SK-N-MC (cell line): ENCODE measurements around the gene UBA3.

Source experiments
- DNase-seq: peaks from one replicate; pipeline ENCODE4 v3.0.0-alpha.2; 2011; ENCODE audit warnings: low read depth, low spot score
- H3K27ac ChIP-seq: fragments of 200-600 bp; sonication (generic); 2 replicates; pipeline ENCODE4 v1.5.1; 2016; ENCODE audit warnings: mixed run types
- H3K36me3 ChIP-seq: fragments of 200-600 bp; sonication (generic); 2 replicates; pipeline ENCODE4 v1.6.1; 2017; ENCODE audit warnings: antibody characterized with exemption, low read length, mixed read lengths; ENCODE audit not compliant: insufficient read depth
- H3K4me3 ChIP-seq: fragments of 200-600 bp; sonication (generic); 2 replicates; pipeline ENCODE4 v1.5.1; 2016
- H3K9ac ChIP-seq: fragments of 200-600 bp; sonication (generic); 2 replicates; pipeline ENCODE4 v1.8.0; 2017; ENCODE audit warnings: mixed run types, mixed read lengths; ENCODE audit not compliant: insufficient read length
- H3K9me3 ChIP-seq: fragments of 200-600 bp; sonication (generic); 2 replicates; pipeline ENCODE4 v1.6.1; 2017; ENCODE audit warnings: low read depth, mild to moderate bottlenecking, antibody characterized with exemption, low read length, moderate library complexity, mixed read lengths
- EZH2 ChIP-seq: fragments of 200-600 bp; sonication (generic); IDR thresholded peaks from one replicate; pipeline ENCODE4 v1.6.1; 2017; ENCODE audit warnings: antibody characterized with exemption
- FOXP2 ChIP-seq: optimal IDR thresholded peaks from 2 replicates; pipeline ENCODE3; 2011; ENCODE audit warnings: mild to moderate bottlenecking, moderate library complexity; ENCODE audit not compliant: insufficient read depth; ENCODE audit errors: extremely low read length, control extremely low read depth
- POLR2AphosphoS5 ChIP-seq: IDR thresholded peaks from 2 replicates; pipeline ENCODE4 v1.6.1; 2012; ENCODE audit warnings: mild to moderate bottlenecking, low read depth, low read length, borderline replicate concordance

Gene UBA3

DNA sequence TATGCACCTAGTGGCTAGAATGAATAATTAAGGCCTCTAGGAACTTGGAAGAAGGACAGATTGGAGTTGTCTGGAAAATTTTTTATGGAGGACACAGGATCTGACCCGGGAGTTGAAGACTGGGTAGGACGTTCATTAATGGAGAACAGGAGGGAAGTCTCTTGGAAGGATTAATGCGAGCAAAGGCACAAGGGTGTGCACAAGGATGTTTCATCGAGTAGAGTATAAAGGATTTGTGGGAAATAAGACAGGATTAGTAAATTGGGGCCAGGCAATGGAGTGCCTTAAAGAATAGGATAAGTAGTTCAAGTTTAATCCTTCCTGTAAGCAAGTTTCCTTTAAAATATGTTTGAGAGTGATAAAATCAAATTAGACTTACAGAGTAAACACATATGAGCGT, 27.7 kb upstream of the UBA3 start:
- TF ChIP-seq EZH2 (no peak), POLR2AphosphoS5 (no peak), FOXP2 (no peak)
- Histone ChIP-seq H3K9me3 (no peaks in the 10 kb centered on the region), H3K4me3 (no peak overlapping the region), H3K27ac (no peak overlapping the region), H3K36me3 (no peaks in the 10 kb centered on the region), H3K9ac (no peak overlapping the region)
- no peak for DNase-seq

DNA sequence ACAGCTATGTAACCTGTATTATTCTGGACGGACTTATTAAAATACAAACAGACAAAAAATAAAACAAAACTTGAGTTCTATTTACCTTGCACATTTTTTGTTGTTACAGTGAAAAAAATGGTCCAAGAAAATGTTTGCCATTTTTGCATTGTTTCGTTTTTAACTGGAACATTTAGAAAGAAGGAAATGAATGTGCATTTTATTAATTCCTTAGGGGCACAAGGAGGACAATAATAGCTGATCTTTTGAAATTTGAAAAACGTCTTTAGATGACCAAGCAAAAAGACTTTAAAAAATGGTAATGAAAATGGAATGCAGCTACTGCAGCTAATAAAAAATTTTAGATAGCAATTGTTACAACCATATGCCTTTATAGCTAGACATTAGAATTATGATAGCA, 25.2 kb upstream of the UBA3 start:
- Histone ChIP-seq H3K9me3 (no peaks in the 10 kb centered on the region), H3K4me3 (no peak overlapping the region), H3K27ac (peak overlapping the region; percentile 31; the same call in 1 of the 2 replicates), H3K36me3 (no peaks in the 10 kb centered on the region), H3K9ac (no peak overlapping the region)
- DNase-seq: no peak
- TF ChIP-seq FOXP2 (no peak), EZH2 (no peak), POLR2AphosphoS5 (no peak)

DNA sequence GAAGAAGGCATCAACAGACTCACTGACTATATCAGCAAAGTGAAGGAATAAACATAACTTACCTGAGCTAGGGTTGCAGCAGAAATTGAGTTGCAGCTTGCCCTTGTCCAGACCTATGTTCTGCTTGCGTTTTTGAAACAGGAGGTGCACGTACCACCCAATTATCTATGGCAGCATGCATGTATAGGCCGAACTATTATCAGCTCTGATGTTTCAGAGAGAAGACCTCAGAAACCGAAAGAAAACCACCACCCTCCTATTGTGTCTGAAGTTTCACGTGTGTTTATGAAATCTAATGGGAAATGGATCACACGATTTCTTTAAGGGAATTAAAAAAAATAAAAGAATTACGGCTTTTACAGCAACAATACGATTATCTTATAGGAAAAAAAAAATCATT, 24.4 kb upstream of the UBA3 start:
- H3K9me3 ChIP-seq: no peaks in the 10 kb centered on the region
- H3K36me3 ChIP-seq: no peaks in the 10 kb centered on the region
- no peak overlapping the region for H3K4me3 ChIP-seq
- H3K9ac ChIP-seq: no peak overlapping the region
- no peak for DNase-seq
- no peak for TF ChIP-seq FOXP2
- TF ChIP-seq POLR2AphosphoS5: no peak
- no peak for TF ChIP-seq EZH2
- no peak overlapping the region for H3K27ac ChIP-seq

DNA sequence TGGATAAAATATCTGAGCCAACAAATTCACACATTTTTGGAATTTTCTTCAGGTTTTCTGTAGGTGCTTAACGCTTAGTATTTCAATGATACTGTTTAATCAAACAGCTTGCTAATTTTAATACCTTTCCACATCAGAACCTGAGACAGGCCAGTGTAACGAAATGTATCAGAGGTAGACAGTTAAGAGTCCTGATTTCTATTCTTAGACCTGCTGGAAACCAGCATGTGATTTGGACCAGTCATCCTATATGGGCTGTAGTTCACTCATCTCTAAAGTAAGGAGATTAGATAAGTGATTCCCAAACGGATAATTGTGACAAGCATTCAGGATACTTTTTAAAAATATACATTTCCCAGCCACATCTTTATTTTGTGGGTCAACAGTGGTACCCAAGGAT, 23.0 kb upstream of the UBA3 start:
- H3K4me3 ChIP-seq: no peak overlapping the region
- H3K9ac ChIP-seq: no peak overlapping the region
- H3K27ac ChIP-seq: no peak overlapping the region
- DNase-seq: no peak
- H3K9me3 ChIP-seq: no peaks in the 10 kb centered on the region
- no peaks in the 10 kb centered on the region for H3K36me3 ChIP-seq
- TF ChIP-seq POLR2AphosphoS5 (no peak), FOXP2 (no peak), EZH2 (no peak)

DNA sequence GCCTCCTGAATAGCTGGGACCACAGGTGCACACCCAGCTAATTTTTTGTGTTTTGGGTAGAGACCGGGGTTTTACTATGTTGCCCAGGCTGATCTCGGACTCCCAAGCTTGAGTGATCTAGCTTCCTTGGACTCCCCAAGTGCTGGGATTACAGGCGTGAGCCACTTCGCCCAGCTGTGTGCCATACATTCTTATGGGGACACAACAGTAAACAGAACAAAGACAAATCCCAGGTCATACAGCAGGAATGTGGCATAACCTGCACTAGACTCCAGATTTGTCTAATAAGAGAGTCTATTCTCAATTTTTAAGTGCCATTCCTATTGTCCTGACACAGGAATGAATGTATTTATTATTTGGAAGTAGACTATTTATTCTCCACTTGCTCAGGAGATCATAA, 22.2 kb upstream of the UBA3 start:
- H3K9ac ChIP-seq: no peak overlapping the region
- no peaks in the 10 kb centered on the region for H3K9me3 ChIP-seq
- no peak overlapping the region for H3K27ac ChIP-seq
- H3K36me3 ChIP-seq: no peaks in the 10 kb centered on the region
- TF ChIP-seq FOXP2 (no peak), POLR2AphosphoS5 (no peak), EZH2 (no peak)
- no peak overlapping the region for H3K4me3 ChIP-seq
- DNase-seq: no peak

DNA sequence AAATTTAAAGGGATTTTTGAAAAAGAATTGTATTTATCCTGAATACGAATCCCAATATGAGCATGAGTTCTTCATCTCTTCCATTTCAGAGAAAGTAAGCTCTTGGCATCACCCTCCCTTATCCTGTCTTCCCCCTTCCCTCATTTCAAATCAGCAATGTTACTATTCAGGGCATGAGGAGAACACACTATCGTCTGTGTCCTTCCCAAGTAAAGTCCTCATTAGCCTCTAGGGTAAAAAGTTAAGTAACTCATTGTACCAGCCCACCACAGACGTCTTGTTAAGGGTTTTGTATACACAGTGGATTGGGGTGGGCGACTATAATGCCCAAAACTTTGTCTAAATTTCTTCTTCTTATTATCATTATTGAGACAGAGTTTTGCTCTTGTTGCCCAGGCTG, 19.4 kb upstream of the UBA3 start:
- Histone ChIP-seq H3K9me3 (no peaks in the 10 kb centered on the region), H3K36me3 (no peaks in the 10 kb centered on the region), H3K27ac (no peak overlapping the region), H3K4me3 (no peak overlapping the region), H3K9ac (no peak overlapping the region)
- DNase-seq: no peak
- TF ChIP-seq FOXP2: no peak
- TF ChIP-seq POLR2AphosphoS5: no peak
- TF ChIP-seq EZH2: no peak

DNA sequence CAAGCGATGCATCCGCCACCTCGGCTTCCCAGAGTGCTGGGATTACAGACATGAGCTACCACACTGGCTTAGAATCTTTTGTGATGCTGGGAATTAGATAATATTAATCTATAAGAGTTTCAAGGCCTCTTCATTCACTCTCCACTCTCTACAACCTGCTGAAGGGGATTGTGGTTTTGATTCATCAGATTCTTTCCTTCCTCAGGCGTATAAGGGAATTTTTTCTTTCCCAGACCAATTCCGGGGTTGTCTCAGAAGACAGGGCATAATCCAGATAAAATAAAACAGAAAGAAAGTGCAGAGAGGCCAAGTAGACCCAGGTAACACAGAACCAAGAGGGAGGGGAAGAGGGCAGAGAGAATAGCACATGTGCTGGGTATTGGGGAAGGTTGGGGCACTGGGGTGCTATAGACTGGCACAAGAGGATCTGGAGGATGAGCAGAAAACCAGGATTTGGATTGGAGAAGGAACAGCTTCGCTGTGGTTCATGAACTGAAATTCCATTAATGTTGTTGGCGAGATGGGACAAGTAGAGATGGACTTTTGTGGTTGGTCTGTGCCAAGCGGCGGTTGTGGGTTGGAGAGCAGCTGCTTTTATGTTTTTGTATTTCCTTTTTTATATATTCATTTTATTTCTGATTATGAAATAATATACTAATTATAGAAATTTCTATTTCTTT, 17.4 kb upstream of the UBA3 start:
- Histone ChIP-seq H3K36me3 (no peaks in the 10 kb centered on the region), H3K27ac (no peak overlapping the region), H3K9me3 (no peaks in the 10 kb centered on the region), H3K9ac (no peak overlapping the region), H3K4me3 (no peak overlapping the region)
- no peak for DNase-seq
- no peak for TF ChIP-seq EZH2

DNA sequence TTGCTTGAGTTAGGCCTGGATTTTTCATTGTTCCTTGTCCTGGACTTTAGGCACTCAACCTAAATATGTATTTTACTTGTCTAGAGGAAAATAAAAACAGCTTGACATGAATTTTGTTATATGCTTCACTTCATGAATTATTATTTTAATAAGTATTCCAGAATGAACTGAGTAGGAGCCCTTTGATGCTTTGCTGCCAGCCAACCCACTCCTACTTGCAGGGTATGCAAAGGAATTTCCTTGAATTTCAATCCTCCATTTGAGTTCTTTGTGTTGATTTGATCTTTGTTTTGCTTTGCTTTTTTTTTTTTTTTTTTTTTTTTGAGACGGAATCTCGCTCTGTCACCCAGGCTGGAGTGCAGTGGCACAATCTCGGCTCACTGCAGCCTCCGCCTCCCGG, 16.1 kb upstream of the UBA3 start:
- Histone ChIP-seq H3K9ac (no peak overlapping the region), H3K4me3 (no peak overlapping the region), H3K27ac (no peak overlapping the region), H3K9me3 (no peaks in the 10 kb centered on the region), H3K36me3 (no peaks in the 10 kb centered on the region)
- TF ChIP-seq EZH2: no peak
- no peak for TF ChIP-seq POLR2AphosphoS5
- no peak for TF ChIP-seq FOXP2
- no peak for DNase-seq

DNA sequence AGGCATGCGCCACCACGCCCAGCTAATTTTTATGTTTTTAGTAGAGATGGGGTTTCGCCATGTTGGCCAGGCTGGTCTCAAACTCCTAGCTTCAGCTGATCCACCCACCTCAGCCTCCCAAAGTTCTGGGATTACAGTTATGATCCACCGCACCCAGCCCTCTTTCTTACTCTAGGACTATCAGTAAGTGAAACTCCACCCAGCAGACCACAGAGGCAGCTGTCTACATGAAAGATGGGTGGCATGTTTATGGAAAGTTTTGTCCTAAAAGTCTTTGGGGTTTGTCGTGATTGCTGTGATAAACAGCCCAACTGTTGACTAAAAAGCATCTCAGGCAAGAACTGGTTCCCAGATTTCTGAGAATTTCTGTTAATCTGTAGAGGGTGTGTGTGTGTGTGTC, 15.5 kb upstream of the UBA3 start:
- no peak overlapping the region for H3K9ac ChIP-seq
- no peaks in the 10 kb centered on the region for H3K36me3 ChIP-seq
- no peaks in the 10 kb centered on the region for H3K9me3 ChIP-seq
- TF ChIP-seq POLR2AphosphoS5 (no peak), EZH2 (no peak), FOXP2 (no peak)
- no peak overlapping the region for H3K4me3 ChIP-seq
- DNase-seq: no peak
- H3K27ac ChIP-seq: no peak overlapping the region
